GM12878 (cell line): ENCODE results near the gene IGF1R.

Experiments
- CTCF ChIP-seq, 3 experiments: IDR thresholded peaks in 2 of 3; conservative IDR thresholded peaks in 1 of 3; 2 replicates each; pipeline ENCODE4 v1.5.1; 2011; ENCODE audit warnings: low read depth in 3 of 3, low read length in 3 of 3, mild to moderate bottlenecking in 3 of 3, control low read depth in 2 of 3, moderate library complexity in 2 of 3, inconsistent platforms in 1 of 3, mixed read lengths in 1 of 3; ENCODE audit not compliant: control insufficient read depth in 2 of 3, insufficient read depth in 1 of 3; ENCODE audit errors: extremely low read depth in 1 of 3
- EZH2 ChIP-seq: IDR thresholded peaks from 2 replicates; pipeline ENCODE4 v1.6.1; 2012; ENCODE audit warnings: low read depth, mild to moderate bottlenecking, control low read depth, inconsistent platforms, low read length, borderline replicate concordance; ENCODE audit not compliant: control insufficient read depth
- TAF1 ChIP-seq: IDR thresholded peaks from 2 replicates; pipeline ENCODE4 v1.6.1; 2011; ENCODE audit warnings: mild to moderate bottlenecking, low read depth, low read length, borderline replicate concordance
- YY1 ChIP-seq: IDR thresholded peaks from 2 replicates; pipeline ENCODE4 v1.6.1; 2011; ENCODE audit warnings: low read depth, mild to moderate bottlenecking, low read length
- ZNF274 ChIP-seq: IDR thresholded peaks from one replicate; pipeline ENCODE4 v1.8.0; 2011; ENCODE audit not compliant: insufficient read length, insufficient read depth

- TF ChIP-seq EZH2 (no peak), ZNF274 (no peak), YY1 (no peak), TAF1 (no peak), CTCF (IDR thresholded peaks at IDR 0.05 in 2 of 3, conservative IDR thresholded peaks at IDR 0.05 in 1 of 3; ENCODE audit: control insufficient read depth in 2 of 3, extremely low read depth in 1 of 3, insufficient read depth in 1 of 3, low read depth in 3 of 3, low read length in 3 of 3) (no peak)
Measured at GRCh38 chr15:98902931-98903330, 254.6 kb downstream of the IGF1R start.
